HepG2 (cell line): ENCODE measurements around the gene CD300A. TPM values are rescaled to one million over a fixed set of nuclear protein-coding genes. Genes with fewer than 3 reads are reported as not detected.

ENCODE experiments used
- DPF2 ChIP-seq: sonication (generic); formaldehyde crosslinking; IDR thresholded peaks from 2 replicates; pipeline ENCODE4 v1.4.0; 2020; ENCODE audit warnings: mild to moderate bottlenecking, low read depth, missing genetic modification reagents, borderline replicate concordance
- FOXC1 ChIP-seq: sonication (generic); formaldehyde crosslinking; IDR thresholded peaks from 2 replicates; pipeline ENCODE4 v1.8.0; 2022; ENCODE audit warnings: mild to moderate bottlenecking, missing genetic modification reagents, borderline replicate concordance
- FOXP1 ChIP-seq, 2 experiments: fragments of 450-650 bp in 1 of 2; IDR thresholded peaks; 2 replicates each; pipeline ENCODE4 v1.6.1; 2017 to 2018; ENCODE audit warnings: antibody characterized with exemption in 1 of 2
- HMGXB4 ChIP-seq, 2 experiments: sonication (generic) in 1 of 2; formaldehyde crosslinking in 1 of 2; IDR thresholded peaks; 2 replicates each; pipeline versions ENCODE4 v1.4.0 to v1.6.1; 2018 to 2020; ENCODE audit warnings: missing genetic modification reagents in 2 of 2, borderline replicate concordance in 1 of 2, low read depth in 1 of 2, mild to moderate bottlenecking in 1 of 2, missing biosample characterization in 1 of 2
- KDM6A ChIP-seq: IDR thresholded peaks from 2 replicates; pipeline ENCODE4 v1.6.1; 2016; ENCODE audit warnings: low read depth
- MBD4 ChIP-seq: IDR thresholded peaks from 2 replicates; pipeline ENCODE4 v1.6.1; 2012; ENCODE audit warnings: low read length, inconsistent platforms, borderline replicate concordance
- NR2F1 ChIP-seq, 2 experiments: fragments of 450-650 bp in 1 of 2; formaldehyde crosslinking in 1 of 2; IDR thresholded peaks; 2 replicates each; pipeline versions ENCODE4 v1.5.0 to v1.6.1; 2016 to 2020; ENCODE audit warnings: mild to moderate bottlenecking in 1 of 2, missing compliant biosample characterization in 1 of 2, missing genetic modification reagents in 1 of 2, moderate library complexity in 1 of 2
- PRPF4 ChIP-seq: fragments of 200-400 bp; formaldehyde crosslinking; IDR thresholded peaks from 2 replicates; pipeline ENCODE4 v1.6.1; 2016; ENCODE audit warnings: low read length, low read depth; ENCODE audit not compliant: poor library complexity, severe bottlenecking
- RBM22 ChIP-seq: fragments of 200-400 bp; formaldehyde crosslinking; optimal IDR thresholded peaks from 2 replicates; pipeline ENCODE3; 2017; ENCODE audit warnings: mild to moderate bottlenecking, low read length, moderate library complexity
- TERF1 ChIP-seq: sonication (generic); formaldehyde crosslinking; IDR thresholded peaks from 2 replicates; pipeline ENCODE4 v1.8.0; 2022; ENCODE audit warnings: mild to moderate bottlenecking, missing genetic modification reagents, moderate library complexity
- THRA ChIP-seq: sonication (generic); formaldehyde crosslinking; IDR thresholded peaks from 2 replicates; pipeline ENCODE4 v1.4.0; 2020; ENCODE audit warnings: missing genetic modification reagents, borderline replicate concordance
- TOPORS ChIP-seq: sonication (generic); formaldehyde crosslinking; IDR thresholded peaks from 2 replicates; pipeline ENCODE4 v1.8.0; 2023; ENCODE audit warnings: mild to moderate bottlenecking, missing genetic modification reagents
- ZFP91 ChIP-seq: sonication (generic); formaldehyde crosslinking; IDR thresholded peaks from 2 replicates; pipeline ENCODE4 v1.9.0; 2022; ENCODE audit warnings: missing genetic modification reagents, mild to moderate bottlenecking, borderline replicate concordance
- ZNF232 ChIP-seq: sonication (generic); formaldehyde crosslinking; IDR thresholded peaks from 2 replicates; pipeline ENCODE4 v1.4.0; 2020; ENCODE audit warnings: missing genetic modification reagents, borderline replicate concordance
- ZNF333 ChIP-seq: sonication (generic); formaldehyde crosslinking; IDR thresholded peaks from 2 replicates; pipeline ENCODE4 v1.4.0; 2020; ENCODE audit warnings: mild to moderate bottlenecking, missing genetic modification reagents, borderline replicate concordance
- ZNF558 ChIP-seq: sonication (generic); formaldehyde crosslinking; IDR thresholded peaks from 2 replicates; pipeline ENCODE4 v1.9.0; 2022; ENCODE audit warnings: mild to moderate bottlenecking, missing genetic modification reagents, borderline replicate concordance
- ZNF569 ChIP-seq: sonication (generic); formaldehyde crosslinking; IDR thresholded peaks from 2 replicates; pipeline ENCODE4 v1.5.0; 2020; ENCODE audit warnings: mild to moderate bottlenecking, missing genetic modification reagents, moderate library complexity, borderline replicate concordance
- ZNF788 ChIP-seq: sonication (generic); formaldehyde crosslinking; IDR thresholded peaks from 2 replicates; pipeline ENCODE4 v1.5.0; 2020; ENCODE audit warnings: mild to moderate bottlenecking, missing genetic modification reagents, borderline replicate concordance
- ZNF850 ChIP-seq: sonication (generic); formaldehyde crosslinking; conservative IDR thresholded peaks from 2 replicates; pipeline ENCODE4 v1.9.0; 2021; ENCODE audit warnings: mild to moderate bottlenecking, missing genetic modification reagents
- ZSCAN29 ChIP-seq: sonication (generic); formaldehyde crosslinking; conservative IDR thresholded peaks from 2 replicates; pipeline ENCODE4 v1.4.0; 2020; ENCODE audit warnings: mild to moderate bottlenecking, missing genetic modification reagents
- polyA plus RNA-seq, 8 experiments: library from polyadenylated mRNA; depleted of rRNA in 3 of 8; stranded (reverse) in 7 of 8; unstranded in 1 of 8; fragments of >200 nt; fragmentation: Illumina TruSeq in 4 of 8; extraction: Trizol in 4 of 8; gene quantifications; 2 replicates each; pipeline versions ENCODE4 v1.2.1 to v1.2.3, GENCODE V29; 2011 to 2016; ENCODE audit warnings: low read depth in 4 of 8, missing spikeins in 1 of 8, mixed read lengths in 1 of 8; ENCODE audit not compliant: insufficient read depth in 1 of 8
- total RNA-seq, 5 experiments: library from RNA; depleted of rRNA; stranded (reverse); fragments of >200 nt; fragmentation: Illumina TruSeq; extraction: Trizol; gene quantifications; 2 replicates each; pipeline ENCODE4 v1.2.3, GENCODE V29; 2016; ENCODE audit warnings: low read depth in 1 of 5

CD300A gene
- total and polyA plus RNA-seq, 2 of the 13 experiments (the other 11 are each of a cell fraction or from before 2014, with no cell fraction given), result not detected

GRCh38 chr17:74454197-74455024 is 12.0 kb upstream of the CD300A start (continued):
- TF ChIP-seq HMGXB4 (CRISPR knock-in tag; IDR thresholded peaks at IDR 0.05; ENCODE audit: borderline replicate concordance in 1 of 2, low read depth in 1 of 2) (peak in 1 of 2 experiments; percentile 48; a peak in 2 of 4 replicates), DPF2 (CRISPR knock-in tag) (no peak), ZNF232 (CRISPR knock-in tag) (no peak; the same call in 1 of the 2 replicates), FOXP1 (IDR thresholded peaks at IDR 0.05) (no peak), FOXP1 (CRISPR knock-in tag; IDR thresholded peaks at IDR 0.05) (no peak; the same call in 1 of the 2 replicates), KDM6A (CRISPR knock-in tag) (no peak), ZNF333 (CRISPR knock-in tag) (peak; percentile 68; the same call in 1 of the 2 replicates), NR2F1 (CRISPR knock-in tag; IDR thresholded peaks at IDR 0.05) (peak; percentile 33 to 34; a peak in 2 of 4 replicates), ZNF850 (CRISPR knock-in tag) (no peak), ZNF558 (no peak), ZSCAN29 (CRISPR knock-in tag) (0 out of 2 replicates have a peak, but pooled peaks have one; percentile 70), ZFP91 (CRISPR knock-in tag) (peak; percentile 77; the same call in 1 of the 2 replicates), PRPF4 (no peak), MBD4 (no peak), ZNF569 (CRISPR knock-in tag) (no peak), FOXC1 (CRISPR knock-in tag) (peak; percentile 79), TERF1 (CRISPR knock-in tag) (no peak), ZNF788 (CRISPR knock-in tag) (peak; percentile 67), RBM22 (no peak), THRA (CRISPR knock-in tag) (no peak), TOPORS (CRISPR knock-in tag) (no peak)
